GM19238 (cell line): ENCODE measurements around the gene RASGRP3.

Source experiments
- DNase-seq: peaks from one replicate; pipeline ENCODE4 v3.0.0; 2011; ENCODE audit warnings: low spot score; ENCODE audit not compliant: insufficient read length

The RASGRP3 gene

DNA sequence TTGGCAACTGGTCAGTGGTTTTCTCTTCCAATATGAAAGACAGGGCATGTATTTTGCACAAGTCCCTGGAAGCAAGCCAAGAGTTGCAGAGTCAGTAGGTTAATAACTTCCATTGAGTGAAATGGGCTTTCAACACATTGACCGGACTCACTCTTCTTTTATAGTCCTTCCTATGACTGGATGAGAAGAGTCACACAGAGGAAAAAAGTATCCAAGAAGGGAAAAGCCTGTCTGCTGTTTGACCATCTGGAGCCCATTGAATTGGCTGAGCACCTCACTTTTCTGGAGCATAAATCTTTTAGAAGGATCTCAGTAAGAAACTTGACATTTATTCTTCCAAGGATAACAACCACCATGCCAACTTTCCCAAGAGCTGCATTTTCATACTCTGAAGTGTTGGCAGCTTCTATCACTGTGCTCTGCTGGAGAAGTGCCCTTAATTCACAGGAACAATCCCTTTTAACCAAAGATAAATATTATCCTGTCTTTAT, 45.4 kb downstream of the RASGRP3 start:
- DNase-seq, result no peak

DNA sequence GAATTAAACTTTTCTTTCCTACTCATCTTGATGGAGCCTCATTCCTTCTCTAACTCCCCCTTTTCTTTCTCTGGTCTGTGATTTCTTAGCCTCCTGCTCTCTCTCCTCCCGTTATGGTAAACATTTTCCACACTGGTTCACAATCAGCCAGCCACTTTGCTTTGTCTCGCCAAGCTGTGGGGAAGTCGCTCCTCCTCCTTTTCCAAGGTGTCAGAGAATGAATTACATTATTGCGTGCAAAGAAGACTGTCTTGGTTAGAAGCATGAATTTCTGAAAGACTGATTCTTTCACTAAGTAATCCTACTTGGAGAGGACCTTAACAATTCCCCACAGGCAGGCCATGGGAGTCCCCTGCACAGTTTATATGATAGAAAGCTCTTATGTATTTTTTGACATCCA, 46.1 kb downstream of the RASGRP3 start:
- DNase-seq, result no peak

- DNase-seq, result no peak
Observed at GRCh38 chr2:33525666-33526065, 49.2 kb downstream of the RASGRP3 start.

DNA sequence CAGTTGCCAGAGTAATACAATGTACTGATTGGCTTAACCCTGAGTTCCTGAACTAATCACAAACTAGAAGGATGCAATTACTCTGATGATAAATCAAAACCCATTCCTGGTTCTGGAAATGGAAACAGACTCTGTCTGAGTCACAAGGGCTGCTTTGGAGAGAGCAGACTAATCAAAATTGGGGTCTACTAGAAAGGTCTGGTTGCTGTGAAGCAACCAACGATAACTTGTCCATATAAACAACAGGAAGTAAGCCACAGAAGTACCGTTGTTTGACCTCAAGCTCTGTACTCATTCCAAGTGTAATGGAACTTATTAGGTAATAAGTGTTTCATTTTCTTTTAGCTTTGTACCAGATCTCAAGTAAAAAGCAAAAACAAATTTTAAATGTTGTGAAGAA, 49.7 kb downstream of the RASGRP3 start:
- DNase-seq, result no peak

DNA sequence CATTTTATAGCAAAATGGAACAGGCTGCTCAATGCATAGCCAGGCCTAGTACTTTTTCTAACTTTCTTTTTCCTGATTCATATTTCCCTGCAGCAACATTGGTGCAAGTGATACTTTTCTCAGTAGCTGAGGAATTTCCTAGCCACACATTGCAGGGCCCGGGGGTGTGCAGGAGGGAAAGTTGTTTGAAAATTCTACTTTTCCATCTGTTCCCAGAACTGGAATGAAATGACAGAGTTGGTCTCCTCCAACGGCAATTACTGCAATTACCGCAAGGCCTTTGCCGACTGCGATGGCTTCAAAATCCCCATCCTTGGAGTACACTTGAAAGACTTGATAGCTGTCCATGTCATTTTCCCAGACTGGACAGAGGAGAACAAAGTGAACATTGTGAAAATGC, 50.5 kb downstream of the RASGRP3 start:
- DNase-seq, result no peak

DNA sequence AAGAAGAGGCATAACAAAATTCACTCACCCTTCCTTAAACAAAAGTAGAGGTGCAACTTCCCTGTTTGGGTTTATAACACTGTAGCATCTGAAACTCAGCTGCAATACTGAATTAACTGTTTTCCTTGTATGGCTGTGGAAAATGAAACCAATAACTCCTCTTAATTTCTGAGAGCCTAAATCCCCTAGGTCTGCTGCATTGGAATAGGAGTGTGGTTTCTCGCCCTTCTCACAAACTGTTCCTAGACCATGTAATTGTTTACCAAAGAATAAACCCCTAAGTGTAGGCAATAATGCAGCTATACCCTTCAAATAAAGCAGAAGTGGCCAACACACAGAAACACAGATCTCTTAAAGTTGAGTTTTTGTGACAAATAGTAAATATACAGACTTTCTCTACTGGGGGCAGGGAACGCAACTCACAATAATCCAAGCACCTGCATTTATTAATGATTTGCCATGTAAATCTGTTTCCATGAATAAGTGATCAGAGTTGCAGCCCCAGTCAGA, 52.0 kb downstream of the RASGRP3 start:
- no peak for DNase-seq

GRCh38 chr2:33529771-33530481, 53.5 kb downstream of the RASGRP3 start:
- DNase-seq, result no peak

GRCh38 chr2:33530690-33531548, 54.5 kb downstream of the RASGRP3 start:
- DNase-seq, result no peak

DNA sequence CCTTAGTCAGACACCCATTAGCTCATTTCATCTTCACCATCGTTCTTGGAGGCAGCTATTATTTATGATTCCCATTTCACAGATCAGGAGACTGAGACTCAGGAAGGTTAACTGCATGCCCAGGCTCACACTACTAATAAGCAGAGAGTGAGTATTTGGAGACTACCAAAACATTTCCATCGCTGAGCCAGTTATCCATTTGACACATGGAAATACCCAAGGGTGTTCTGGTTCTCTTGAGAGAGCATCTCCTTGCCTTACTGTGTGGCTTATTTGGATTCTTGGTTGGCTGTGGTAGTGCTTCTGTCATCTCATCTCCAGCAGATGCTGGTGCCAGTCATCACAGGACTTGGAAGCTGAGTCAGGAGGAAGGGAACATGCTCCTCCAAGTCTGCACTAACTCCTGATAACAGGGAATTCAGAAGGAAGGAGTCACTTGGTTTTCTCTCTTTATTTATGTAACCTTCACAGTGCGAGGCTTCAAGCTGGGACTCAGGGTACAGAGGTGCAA, 55.2 kb downstream of the RASGRP3 start:
- no peak for DNase-seq

DNA sequence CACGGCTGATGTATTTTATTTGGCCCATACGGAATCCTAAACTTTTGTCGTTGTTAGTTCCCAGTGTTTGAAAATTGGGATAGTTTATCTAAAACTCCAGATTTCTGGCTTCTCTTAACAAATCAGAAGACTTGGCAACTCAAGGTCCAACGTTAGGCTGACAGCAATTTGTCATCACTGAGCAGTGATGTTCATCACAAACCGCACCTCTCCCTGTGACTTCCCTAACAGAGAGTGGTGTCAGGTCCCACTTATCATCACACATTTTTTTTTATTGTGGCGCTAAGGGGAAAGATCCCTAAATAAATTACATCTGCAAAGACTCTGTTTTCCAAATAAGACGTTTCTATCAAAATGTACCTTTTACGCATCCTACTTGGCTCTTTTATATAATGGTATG, 55.7 kb downstream of the RASGRP3 start:
- no peak for DNase-seq

- no peak for DNase-seq
Observed at GRCh38 chr2:33532966-33533365, 56.5 kb downstream of the RASGRP3 start.

DNA sequence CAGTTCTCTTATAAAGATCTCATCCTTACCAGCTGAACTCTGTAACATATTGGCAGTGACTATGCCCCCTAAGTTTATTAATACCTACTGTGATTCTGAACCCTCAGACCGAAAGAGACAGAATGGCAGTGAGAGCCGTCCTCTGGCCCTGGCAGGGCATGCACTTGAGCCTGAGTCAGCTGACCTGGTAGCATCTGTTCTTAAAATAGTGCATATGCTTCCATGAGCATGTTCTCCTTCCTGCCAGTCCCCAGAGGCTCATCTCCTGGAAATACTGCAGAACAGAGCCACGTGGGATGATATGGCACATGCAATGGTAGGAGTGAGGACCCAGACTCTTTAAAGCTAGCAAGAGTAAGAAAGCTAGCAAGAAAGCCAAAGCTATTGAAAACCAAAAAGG, 59.0 kb downstream of the RASGRP3 start:
- no peak for DNase-seq

- no peak for DNase-seq
Observed at GRCh38 chr2:33541243-33541642, 64.8 kb downstream of the RASGRP3 start.

GRCh38 chr2:33550206-33550605, 73.8 kb downstream of the RASGRP3 start:
- no peak for DNase-seq

DNA sequence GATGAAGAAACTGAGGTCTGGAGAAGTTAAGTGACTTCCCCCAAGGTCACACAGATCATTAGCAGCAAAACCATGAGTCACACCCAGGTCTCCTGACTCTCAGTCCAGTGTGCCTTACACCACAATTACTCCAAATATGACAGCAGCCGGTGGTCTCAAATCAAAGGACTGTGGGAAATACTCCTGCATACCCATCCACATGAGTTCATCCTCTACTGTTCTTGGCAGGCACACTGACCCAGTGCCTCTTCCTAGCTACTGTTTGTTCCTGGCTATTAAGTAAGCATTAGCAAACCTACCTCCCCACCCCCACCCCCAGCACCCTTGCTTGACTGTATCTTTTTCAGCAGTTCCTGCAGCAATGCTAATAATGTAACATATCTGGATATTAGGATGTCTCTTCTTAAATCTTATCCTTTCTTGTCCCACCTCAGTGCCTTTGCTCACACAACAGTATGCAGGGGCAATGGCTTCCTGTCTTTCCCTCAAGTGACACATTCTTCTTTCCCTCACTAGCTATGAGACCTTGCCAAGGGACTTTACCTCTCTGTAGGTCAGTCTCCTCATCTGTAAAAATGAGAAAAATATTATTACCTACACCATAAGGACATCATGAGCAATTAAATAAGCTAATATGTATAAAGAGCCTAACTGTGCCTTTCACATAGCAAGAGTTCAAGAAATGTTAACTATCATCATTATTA, 76.5 kb downstream of the RASGRP3 start:
- DNase-seq, result no peak

- no peak for DNase-seq
Observed at GRCh38 chr2:33555681-33556080, 79.2 kb downstream of the RASGRP3 start.

- no peak for DNase-seq
Observed at GRCh38 chr2:33559328-33559727, 82.9 kb downstream of the RASGRP3 start.

DNA sequence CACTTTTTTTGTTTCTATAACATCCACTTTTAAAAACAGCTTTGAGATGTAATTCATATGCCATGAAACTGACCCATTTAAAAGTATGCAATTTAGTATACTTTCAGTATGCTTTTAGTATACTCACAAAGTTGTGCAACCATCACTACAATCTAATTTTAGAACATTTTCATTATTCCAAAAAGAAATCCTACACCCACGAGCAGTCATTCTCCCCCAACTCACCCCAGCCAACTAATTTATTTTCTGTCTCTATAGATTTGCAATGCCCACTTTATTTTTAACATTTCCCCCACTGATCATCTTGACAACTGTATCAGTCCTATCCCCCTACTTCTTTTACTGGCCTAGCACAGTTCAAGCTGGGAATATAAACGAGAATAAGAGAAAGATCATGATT, 83.6 kb downstream of the RASGRP3 start:
- DNase-seq, result no peak

GRCh38 chr2:33561872-33562271, 85.4 kb downstream of the RASGRP3 start:
- DNase-seq, result no peak

- no peak for DNase-seq
Observed at GRCh38 chr2:33570681-33571080, 94.2 kb downstream of the RASGRP3 start.

GRCh38 chr2:33573657-33574056, 97.2 kb downstream of the RASGRP3 start:
- DNase-seq, result no peak

GRCh38 chr2:33577084-33577483, 100.6 kb downstream of the RASGRP3 start:
- no peak for DNase-seq
